ENCODE measurements around the gene BMF.

The BMF gene

DNA sequence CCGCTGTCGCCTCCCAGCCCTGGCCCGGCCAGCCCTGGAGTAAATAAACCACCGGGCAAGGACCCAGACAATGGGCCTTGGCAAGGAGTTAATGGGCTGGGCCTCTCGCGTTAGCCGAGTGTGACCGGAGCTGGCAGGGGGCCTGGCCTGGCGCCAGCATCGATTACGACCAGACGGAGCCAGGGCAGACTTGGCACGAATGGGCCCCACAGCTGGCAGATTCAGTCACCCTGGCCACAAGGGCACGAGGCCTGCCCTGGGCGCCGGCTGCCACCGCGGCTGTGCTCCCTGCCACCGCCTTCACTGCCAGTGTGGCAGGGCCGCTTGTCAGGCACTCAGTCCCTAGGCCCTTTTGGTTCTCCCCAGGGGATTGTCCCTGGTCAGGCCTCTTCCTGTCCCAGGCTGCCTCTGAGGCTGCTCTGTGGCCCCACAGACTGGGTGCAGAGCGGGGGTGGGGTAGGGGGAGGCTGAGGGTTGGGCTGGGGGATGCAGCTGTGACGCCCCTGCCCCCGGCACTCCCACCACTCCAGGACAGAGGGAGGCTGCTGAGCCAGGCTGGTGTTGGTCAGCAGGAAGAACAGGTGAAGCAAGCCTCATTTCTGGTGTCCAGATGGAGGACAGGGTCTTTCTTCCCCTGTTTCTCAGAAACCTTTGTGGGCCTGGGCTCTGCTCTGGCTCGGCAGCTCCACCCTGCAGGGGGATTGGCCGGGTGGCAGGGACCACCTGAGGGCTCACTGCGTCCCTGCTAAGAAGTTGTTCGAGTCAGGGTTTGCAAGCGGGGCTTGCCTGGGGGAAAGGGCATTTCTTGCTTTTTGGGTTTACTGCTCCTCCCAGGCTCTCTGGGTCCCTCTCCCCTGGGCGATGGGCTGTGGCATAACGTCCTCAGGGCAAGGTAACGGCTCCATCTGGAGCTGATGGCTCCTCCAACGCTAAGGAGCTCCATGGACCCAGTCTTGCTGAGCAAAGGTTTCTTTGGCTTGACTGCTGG, 39.2 kb downstream of the BMF start:
- Histone ChIP-seq H3K27ac (peak overlapping the region; percentile 61), H3K27me3 (ENCODE audit: insufficient read depth, low read depth, severe bottlenecking) (no peaks in the 10 kb centered on the region), H3K9me3 (ENCODE audit: severe bottlenecking) (no peaks in the 10 kb centered on the region), H3K4me3 (ENCODE audit: low read depth, low read length) (no peak overlapping the region), H3K36me3 (no peaks in the 10 kb centered on the region)
- no peak for DNase-seq
- TF ChIP-seq, protein P1, sequence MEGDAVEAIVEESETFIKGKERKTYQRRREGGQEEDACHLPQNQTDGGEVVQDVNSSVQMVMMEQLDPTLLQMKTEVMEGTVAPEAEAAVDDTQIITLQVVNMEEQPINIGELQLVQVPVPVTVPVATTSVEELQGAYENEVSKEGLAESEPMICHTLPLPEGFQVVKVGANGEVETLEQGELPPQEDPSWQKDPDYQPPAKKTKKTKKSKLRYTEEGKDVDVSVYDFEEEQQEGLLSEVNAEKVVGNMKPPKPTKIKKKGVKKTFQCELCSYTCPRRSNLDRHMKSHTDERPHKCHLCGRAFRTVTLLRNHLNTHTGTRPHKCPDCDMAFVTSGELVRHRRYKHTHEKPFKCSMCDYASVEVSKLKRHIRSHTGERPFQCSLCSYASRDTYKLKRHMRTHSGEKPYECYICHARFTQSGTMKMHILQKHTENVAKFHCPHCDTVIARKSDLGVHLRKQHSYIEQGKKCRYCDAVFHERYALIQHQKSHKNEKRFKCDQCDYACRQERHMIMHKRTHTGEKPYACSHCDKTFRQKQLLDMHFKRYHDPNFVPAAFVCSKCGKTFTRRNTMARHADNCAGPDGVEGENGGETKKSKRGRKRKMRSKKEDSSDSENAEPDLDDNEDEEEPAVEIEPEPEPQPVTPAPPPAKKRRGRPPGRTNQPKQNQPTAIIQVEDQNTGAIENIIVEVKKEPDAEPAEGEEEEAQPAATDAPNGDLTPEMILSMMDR (IDR thresholded peaks at IDR 0.05; ENCODE audit: low read depth, low read length): no peak

DNA sequence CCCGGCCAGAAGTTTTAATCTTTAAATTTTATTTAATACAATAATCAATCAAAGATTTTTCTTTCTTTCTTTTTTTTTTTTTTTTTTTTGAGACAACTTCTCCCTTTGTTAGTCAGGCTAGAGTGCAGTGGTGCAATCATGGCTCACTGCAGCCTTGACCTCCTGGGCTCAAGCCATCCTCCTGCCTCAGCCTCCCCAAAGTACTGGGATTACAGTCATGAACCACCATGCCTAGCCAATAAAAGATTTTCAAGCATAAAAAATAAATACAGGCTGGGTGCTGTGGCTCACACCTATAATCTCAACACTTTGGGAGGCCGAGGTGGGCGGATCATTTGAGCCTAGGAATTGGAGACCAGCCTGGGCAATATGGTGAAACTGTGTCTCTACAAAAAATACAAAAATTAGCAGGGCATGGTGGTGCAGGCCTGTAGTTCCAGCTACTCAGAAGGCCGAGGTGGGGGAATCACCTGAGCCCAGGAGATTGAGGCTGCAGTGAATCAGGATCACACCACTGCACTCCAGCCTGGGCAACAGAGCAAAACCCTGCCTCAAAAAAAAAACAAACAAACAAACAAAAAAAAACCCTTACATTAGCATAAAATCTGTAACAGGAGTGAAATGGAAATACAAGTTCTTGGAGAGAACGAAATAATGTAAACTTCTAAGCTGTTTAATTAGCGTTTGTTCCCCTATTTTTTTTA, 40.6 kb downstream of the BMF start:
- no peaks in the 10 kb centered on the region for H3K27me3 ChIP-seq (ENCODE audit: insufficient read depth, low read depth, severe bottlenecking)
- TF ChIP-seq, protein P1 (IDR thresholded peaks at IDR 0.05; ENCODE audit: low read depth, low read length): no peak
- DNase-seq: no peak
- no peak overlapping the region for H3K27ac ChIP-seq
- no peak overlapping the region for H3K4me3 ChIP-seq (ENCODE audit: low read depth, low read length)
- no peaks in the 10 kb centered on the region for H3K9me3 ChIP-seq (ENCODE audit: severe bottlenecking)
- no peaks in the 10 kb centered on the region for H3K36me3 ChIP-seq

DNA sequence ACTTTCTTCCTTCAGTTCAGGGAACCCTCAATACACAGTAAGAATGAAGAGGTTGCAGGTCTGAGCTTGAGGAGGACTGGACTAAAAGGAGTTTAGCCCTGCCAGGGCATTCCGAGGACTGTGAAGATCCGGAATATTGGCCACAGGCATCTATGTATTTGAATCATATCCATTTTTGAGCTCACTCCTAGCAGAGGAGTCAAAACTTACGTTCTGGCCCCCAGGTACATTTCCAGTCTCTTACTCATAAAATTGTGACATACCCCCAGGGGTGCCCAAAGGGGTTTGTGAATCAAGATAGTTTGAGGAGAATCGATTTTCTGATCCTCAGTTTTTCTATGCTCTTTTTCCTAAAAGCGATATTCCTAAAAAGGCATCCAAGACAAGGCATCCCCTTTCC, 42.1 kb downstream of the BMF start:
- DNase-seq: no peak
- Histone ChIP-seq H3K27me3 (ENCODE audit: insufficient read depth, low read depth, severe bottlenecking) (no peaks in the 10 kb centered on the region), H3K9me3 (ENCODE audit: severe bottlenecking) (no peaks in the 10 kb centered on the region), H3K4me3 (ENCODE audit: low read depth, low read length) (no peak overlapping the region), H3K36me3 (no peaks in the 10 kb centered on the region), H3K27ac (no peak overlapping the region)
- TF ChIP-seq, protein P1 (IDR thresholded peaks at IDR 0.05; ENCODE audit: low read depth, low read length): no peak

DNA sequence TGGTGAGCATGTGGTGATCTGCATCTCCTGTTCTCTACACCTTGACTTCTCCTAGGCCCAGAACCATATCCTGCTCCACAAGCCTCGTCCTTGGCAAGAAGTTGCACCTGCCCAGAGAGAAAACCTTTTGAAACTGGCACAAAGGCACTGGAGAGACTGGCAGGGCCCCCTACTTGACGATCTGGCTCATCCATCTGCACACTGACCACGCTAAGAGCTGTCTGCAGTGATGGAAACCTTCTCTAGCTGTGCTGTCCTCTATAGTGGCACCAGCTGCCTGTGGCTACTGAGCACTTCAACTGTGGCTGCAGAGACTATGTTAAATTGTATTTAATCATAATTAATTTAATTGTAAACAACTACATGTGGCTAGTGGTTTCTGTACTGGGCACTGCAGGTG, 43.5 kb downstream of the BMF start:
- Histone ChIP-seq H3K9me3 (ENCODE audit: severe bottlenecking) (no peaks in the 10 kb centered on the region), H3K27ac (no peak overlapping the region), H3K36me3 (no peaks in the 10 kb centered on the region)

DNA sequence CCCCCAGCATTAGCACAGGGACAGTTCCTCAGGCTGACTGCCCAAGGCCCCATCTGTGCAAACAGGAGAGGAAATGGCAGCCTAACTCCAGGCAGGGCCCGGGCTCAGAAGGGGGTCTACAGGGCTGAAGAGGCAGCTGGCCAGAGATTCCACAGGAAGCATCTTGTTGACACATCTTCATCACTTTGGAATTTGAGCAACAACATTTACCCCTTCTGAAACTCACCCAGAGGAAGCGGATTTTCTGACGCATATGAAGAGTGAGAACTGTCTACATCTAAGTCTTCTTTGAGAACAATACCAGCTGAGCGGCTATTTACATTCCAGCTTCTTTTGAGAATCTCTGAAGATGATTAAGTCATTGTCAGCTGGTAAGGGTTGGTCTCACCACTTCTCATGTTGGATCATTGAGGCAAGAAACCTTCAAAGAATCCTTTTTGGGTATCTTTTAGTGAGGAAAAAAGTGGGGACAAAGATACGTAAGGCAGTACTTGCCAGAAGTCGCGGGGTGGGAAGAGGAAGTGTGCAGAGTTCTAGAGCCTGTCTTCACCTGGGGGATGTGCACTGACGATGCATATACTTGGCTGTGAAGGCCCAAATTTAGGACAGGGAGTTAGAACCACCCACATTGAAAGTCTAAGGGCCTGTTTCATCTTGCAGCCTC, 44.3 kb downstream of the BMF start:
- DNase-seq: no peak
- Histone ChIP-seq H3K9me3 (ENCODE audit: severe bottlenecking) (no peaks in the 10 kb centered on the region), H3K27me3 (ENCODE audit: insufficient read depth, low read depth, severe bottlenecking) (no peaks in the 10 kb centered on the region), H3K27ac (no peak overlapping the region), H3K4me3 (ENCODE audit: low read depth, low read length) (no peak overlapping the region), H3K36me3 (no peaks in the 10 kb centered on the region)
- TF ChIP-seq, protein P1 (IDR thresholded peaks at IDR 0.05; ENCODE audit: low read depth, low read length): no peak

More for the DNA sequence above, 43.5 kb downstream of the BMF start:
- no peak overlapping the region for H3K4me3 ChIP-seq (ENCODE audit: low read depth, low read length)
- TF ChIP-seq, protein P1 (IDR thresholded peaks at IDR 0.05; ENCODE audit: low read depth, low read length): no peak
- DNase-seq: no peak
- H3K27me3 ChIP-seq (ENCODE audit: insufficient read depth, low read depth, severe bottlenecking): no peaks in the 10 kb centered on the region
